Mesothelial cell of epicardium (in vitro differentiated cells): Measurements from ENCODE around the gene ARHGEF25. TPM values are rescaled to one million over a fixed set of nuclear protein-coding genes. Genes with fewer than 3 reads are reported as not detected.
"Not testable (repeated sequence)": the region's sequence is repeated elsewhere in the genome, so short reads cannot be mapped to it uniquely, and the experiment has no call there.

ENCODE experiments used
- DNase-seq, 2 experiments: peaks; one replicate each; pipeline ENCODE4 v3.0.0; 2021; ENCODE audit warnings: low spot score in 2 of 2; ENCODE audit not compliant: unreplicated experiment in 2 of 2
- H3K27ac Mint-ChIP-seq: 2 replicates; pipeline ENCODE4 v1.8.0; 2021; ENCODE audit warnings: mixed read lengths
- H3K27me3 Mint-ChIP-seq: 2 replicates; pipeline ENCODE4 v1.8.0; 2021; ENCODE audit warnings: low read depth, mixed read lengths
- H3K36me3 Mint-ChIP-seq: 2 replicates; pipeline ENCODE4 v1.8.0; 2021; ENCODE audit warnings: mixed read lengths
- H3K4me1 Mint-ChIP-seq: 2 replicates; pipeline ENCODE4 v1.8.0; 2021; ENCODE audit warnings: mixed read lengths
- H3K4me3 Mint-ChIP-seq: 2 replicates; pipeline ENCODE4 v1.8.0; 2021; ENCODE audit warnings: mild to moderate bottlenecking, moderate library complexity, mixed read lengths
- H3K9me3 Mint-ChIP-seq: 2 replicates; pipeline ENCODE4 v1.8.0; 2021; ENCODE audit warnings: mixed read lengths
- total RNA-seq: library from RNA; stranded (reverse); gene quantifications from 3 replicates; pipeline ENCODE4 v1.2.1, GENCODE V29; 2021
- TF ChIP-seq, protein P1 (sequence below): fragments of 200-600 bp; sonication (generic); IDR thresholded peaks from one replicate; pipeline ENCODE4 v1.5.0; 2021; ENCODE audit warnings: antibody characterized with exemption; ENCODE audit not compliant: unreplicated experiment

Gene ARHGEF25
- total RNA-seq, 1 donor from 2014 or later, result 65.0 TPM

DNA sequence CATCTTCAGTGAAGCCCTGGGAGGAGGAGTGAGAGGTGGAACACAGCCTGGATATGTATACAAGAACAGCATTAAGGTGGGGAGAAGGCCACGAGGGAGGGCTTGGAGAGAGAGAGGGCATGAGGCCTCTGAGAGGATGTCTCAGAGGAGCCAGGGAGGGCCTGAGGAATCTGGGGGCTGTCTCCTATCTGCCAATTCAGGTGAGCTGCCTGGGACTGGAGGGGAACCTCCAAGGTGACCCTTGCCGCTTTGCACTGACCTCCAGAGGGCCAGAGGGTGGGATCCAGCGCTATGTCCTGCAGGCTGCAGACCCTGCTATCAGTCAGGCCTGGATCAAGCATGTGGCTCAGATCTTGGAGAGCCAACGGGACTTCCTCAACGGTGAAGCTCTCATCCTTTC, 4.4 kb downstream of the ARHGEF25 start:
- no peaks in the 10 kb centered on the region for H3K9me3 Mint-ChIP-seq
- H3K4me1 Mint-ChIP-seq, result peaks cover 16% of the 10 kb centered on the region
- TF ChIP-seq, protein P1, sequence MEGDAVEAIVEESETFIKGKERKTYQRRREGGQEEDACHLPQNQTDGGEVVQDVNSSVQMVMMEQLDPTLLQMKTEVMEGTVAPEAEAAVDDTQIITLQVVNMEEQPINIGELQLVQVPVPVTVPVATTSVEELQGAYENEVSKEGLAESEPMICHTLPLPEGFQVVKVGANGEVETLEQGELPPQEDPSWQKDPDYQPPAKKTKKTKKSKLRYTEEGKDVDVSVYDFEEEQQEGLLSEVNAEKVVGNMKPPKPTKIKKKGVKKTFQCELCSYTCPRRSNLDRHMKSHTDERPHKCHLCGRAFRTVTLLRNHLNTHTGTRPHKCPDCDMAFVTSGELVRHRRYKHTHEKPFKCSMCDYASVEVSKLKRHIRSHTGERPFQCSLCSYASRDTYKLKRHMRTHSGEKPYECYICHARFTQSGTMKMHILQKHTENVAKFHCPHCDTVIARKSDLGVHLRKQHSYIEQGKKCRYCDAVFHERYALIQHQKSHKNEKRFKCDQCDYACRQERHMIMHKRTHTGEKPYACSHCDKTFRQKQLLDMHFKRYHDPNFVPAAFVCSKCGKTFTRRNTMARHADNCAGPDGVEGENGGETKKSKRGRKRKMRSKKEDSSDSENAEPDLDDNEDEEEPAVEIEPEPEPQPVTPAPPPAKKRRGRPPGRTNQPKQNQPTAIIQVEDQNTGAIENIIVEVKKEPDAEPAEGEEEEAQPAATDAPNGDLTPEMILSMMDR, result no peak
- peaks cover 52% of the 10 kb centered on the region for H3K27me3 Mint-ChIP-seq
- no peak overlapping the region for H3K4me3 Mint-ChIP-seq
- H3K36me3 Mint-ChIP-seq, result peaks cover 50% of the 10 kb centered on the region
- no peak overlapping the region for H3K27ac Mint-ChIP-seq
- DNase-seq, result no peak

DNA sequence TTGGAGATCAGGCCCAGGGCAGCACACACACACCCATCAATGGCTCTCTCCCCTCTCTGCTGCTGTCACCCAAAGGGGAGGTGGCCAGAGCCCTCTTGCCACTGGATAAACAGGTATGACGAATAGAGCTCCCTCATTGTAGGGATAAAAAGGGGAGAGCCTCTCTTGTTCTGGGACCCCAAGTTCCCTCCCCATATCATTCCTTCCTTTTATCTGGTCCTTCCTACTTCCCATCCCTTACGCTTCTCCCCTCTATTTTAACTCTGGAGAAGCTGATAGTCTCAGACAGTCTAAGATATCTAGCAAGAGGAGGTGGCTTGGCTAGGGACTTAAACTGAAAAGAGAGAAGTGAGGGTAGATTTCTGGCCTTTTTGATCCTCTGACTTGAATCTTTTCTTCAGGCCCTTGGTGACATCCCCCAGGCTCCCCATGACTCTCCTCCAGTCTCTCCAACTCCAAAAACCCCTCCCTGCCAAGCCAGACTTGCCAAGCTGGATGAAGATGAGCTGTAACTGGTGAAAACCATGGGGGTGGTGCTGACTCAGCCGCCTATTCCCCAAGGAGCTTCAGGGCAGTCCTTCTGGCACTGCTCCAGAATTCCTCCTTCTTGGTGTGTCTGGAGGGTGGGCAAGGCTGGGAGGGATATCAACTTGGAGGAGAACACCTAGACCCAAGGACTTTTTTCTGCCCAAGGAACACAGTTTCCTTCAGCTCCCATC, 5.3 kb downstream of the ARHGEF25 start:
- Mint-ChIP-seq H3K27ac (no peak overlapping the region), H3K27me3 (peaks cover 61% of the 10 kb centered on the region), H3K9me3 (no peaks in the 10 kb centered on the region), H3K36me3 (peaks cover 50% of the 10 kb centered on the region), H3K4me3 (no peak overlapping the region), H3K4me1 (peaks cover 21% of the 10 kb centered on the region)
- TF ChIP-seq, protein P1, result no peak
- no peak for DNase-seq

DNA sequence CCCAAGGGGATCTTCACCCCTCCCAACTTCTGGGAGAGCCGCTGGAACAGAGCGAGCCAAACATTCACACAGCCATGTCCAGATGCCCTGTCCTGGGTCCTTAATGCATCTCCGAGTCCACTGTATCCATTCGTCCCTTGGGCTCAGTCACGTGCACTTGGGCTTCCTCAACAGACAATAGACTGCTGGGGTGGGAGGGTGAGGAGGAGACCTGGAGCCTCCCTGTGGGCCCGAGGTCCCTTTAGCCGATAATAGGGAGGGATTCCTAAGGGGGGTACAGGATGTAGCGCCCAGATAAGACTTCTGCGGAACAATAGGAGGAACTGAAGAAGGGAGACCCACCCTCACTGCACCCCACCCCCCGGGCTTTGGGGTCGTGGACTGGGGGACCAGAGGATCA, 6.7 kb downstream of the ARHGEF25 start:
- DNase-seq, result no peak
- Mint-ChIP-seq H3K27ac (no peak overlapping the region), H3K9me3 (no peaks in the 10 kb centered on the region), H3K4me3 (no peak overlapping the region), H3K36me3 (peaks cover 50% of the 10 kb centered on the region), H3K27me3 (peaks cover 75% of the 10 kb centered on the region), H3K4me1 (peaks cover 14% of the 10 kb centered on the region)
- TF ChIP-seq, protein P1, result no peak

- Mint-ChIP-seq H3K36me3 (peaks cover 50% of the 10 kb centered on the region), H3K27me3 (peaks cover 79% of the 10 kb centered on the region), H3K4me1 (peaks cover 14% of the 10 kb centered on the region)
- H3K27ac Mint-ChIP-seq, H3K4me3 Mint-ChIP-seq, H3K9me3 Mint-ChIP-seq, DNase-seq: not testable (repeated sequence)
These were observed 7.2 kb downstream of the ARHGEF25 start for GRCh38 chr12:57618431-57618830.

GRCh38 chr12:57618966-57619433, 7.8 kb downstream of the ARHGEF25 start:
- Mint-ChIP-seq H3K27me3 (peaks cover 85% of the 10 kb centered on the region), H3K4me3 (no peak overlapping the region), H3K36me3 (peaks cover 47% of the 10 kb centered on the region), H3K9me3 (no peaks in the 10 kb centered on the region), H3K27ac (no peak overlapping the region), H3K4me1 (peaks cover 14% of the 10 kb centered on the region)
- DNase-seq, result no peak
- TF ChIP-seq, protein P1, result no peak

- Mint-ChIP-seq H3K4me3 (no peak overlapping the region), H3K27me3 (peaks cover 92% of the 10 kb centered on the region), H3K27ac (no peak overlapping the region), H3K9me3 (no peaks in the 10 kb centered on the region), H3K4me1 (peaks cover 14% of the 10 kb centered on the region), H3K36me3 (peaks cover 41% of the 10 kb centered on the region)
- TF ChIP-seq, protein P1, result no peak
- DNase-seq, result no peak
These were observed 8.4 kb downstream of the ARHGEF25 start for GRCh38 chr12:57619434-57620244.
